ENCODE data around the gene TTC13. TPM values are rescaled to one million over a fixed set of nuclear protein-coding genes. Genes with fewer than 3 reads are reported as not detected.
A peak's percentile ranks its signal among the peaks of the same experiment; 100 is the strongest.

TTC13 gene
- polyA plus RNA-seq, 3 donors: 9.2 to 24.4 (median 10.8) TPM

DNA sequence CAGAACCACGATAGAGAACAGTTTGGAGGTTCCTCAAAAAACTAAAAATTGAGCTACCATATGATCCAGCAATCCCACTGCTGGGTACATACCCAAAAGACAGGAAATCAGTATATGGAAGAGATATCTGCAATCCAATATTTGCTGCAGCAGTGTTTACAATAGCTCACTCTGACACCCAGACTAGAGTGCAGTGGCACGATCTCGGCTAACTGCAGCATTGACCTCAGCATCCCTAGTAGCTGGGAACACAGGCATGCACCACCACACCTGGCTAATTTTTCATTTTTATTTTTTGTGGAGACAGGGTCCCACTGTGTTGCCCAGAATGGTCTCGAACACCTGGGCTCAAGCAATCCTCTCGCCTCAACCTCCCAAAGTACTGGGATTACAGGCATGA lies 13.1 kb downstream of the TTC13 start:
- H3K27me3 Mint-ChIP-seq (ENCODE audit: low read depth in 3 of 3): no peaks in the 10 kb centered on the region
- H4K20me1 ChIP-seq (ENCODE audit: insufficient read depth, low read length): peaks cover 77% of the 10 kb centered on the region
- peaks cover 2 to 25% of the 10 kb centered on the region in 2 donors for H3K36me3 ChIP-seq (replicated peaks in 1 of 2; ENCODE audit: control insufficient read depth in 1 of 2, insufficient read depth in 2 of 2, low read length in 2 of 2)
- H3K27ac ChIP-seq (ENCODE audit: low read depth in 1 of 2, low read length in 2 of 2): no peak overlapping the region
- WGBS (ENCODE audit: insufficient coverage): 100% methylated on average over 2 of the region's 5 CpGs
- no peak overlapping the region for H3K9ac ChIP-seq (ENCODE audit: insufficient read depth, low read length, poor library complexity, severe bottlenecking)
- H3K4me2 ChIP-seq (replicated peaks; ENCODE audit: extremely low read depth, low read length, poor library complexity, severe bottlenecking): no peak overlapping the region
- intact Hi-C loops (cut with micrococcal nuclease): no loop called here
- H3K4me1 Mint-ChIP-seq: peaks cover 17% of the 10 kb centered on the region
- TF ChIP-seq, protein P1, sequence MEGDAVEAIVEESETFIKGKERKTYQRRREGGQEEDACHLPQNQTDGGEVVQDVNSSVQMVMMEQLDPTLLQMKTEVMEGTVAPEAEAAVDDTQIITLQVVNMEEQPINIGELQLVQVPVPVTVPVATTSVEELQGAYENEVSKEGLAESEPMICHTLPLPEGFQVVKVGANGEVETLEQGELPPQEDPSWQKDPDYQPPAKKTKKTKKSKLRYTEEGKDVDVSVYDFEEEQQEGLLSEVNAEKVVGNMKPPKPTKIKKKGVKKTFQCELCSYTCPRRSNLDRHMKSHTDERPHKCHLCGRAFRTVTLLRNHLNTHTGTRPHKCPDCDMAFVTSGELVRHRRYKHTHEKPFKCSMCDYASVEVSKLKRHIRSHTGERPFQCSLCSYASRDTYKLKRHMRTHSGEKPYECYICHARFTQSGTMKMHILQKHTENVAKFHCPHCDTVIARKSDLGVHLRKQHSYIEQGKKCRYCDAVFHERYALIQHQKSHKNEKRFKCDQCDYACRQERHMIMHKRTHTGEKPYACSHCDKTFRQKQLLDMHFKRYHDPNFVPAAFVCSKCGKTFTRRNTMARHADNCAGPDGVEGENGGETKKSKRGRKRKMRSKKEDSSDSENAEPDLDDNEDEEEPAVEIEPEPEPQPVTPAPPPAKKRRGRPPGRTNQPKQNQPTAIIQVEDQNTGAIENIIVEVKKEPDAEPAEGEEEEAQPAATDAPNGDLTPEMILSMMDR (IDR thresholded peaks at IDR 0.05): no peak
- peaks cover 35% of the 10 kb centered on the region for H3K79me2 ChIP-seq (ENCODE audit: insufficient read depth, low read length)
- no peak overlapping the region for H3K4me3 ChIP-seq (replicated peaks in 1 of 3; ENCODE audit: low read depth in 2 of 3, low read length in 3 of 3)
- H3K4me1 ChIP-seq (ENCODE audit: control insufficient read depth in 1 of 2, insufficient read depth in 2 of 2, low read length in 2 of 2): peaks cover 0 to 5% of the 10 kb centered on the region in 2 donors
- no peak overlapping the region for H2AFZ ChIP-seq (ENCODE audit: insufficient read depth, low read depth, low read length, poor library complexity, severe bottlenecking)
- no peaks in the 10 kb centered on the region for H3K27me3 ChIP-seq (ENCODE audit: control insufficient read depth in 2 of 2, insufficient read depth in 2 of 2, low read length in 2 of 2)
- no peaks in the 10 kb centered on the region for H3K9me3 Mint-ChIP-seq
- no peaks in the 10 kb centered on the region for H3K9me3 ChIP-seq (replicated peaks in 1 of 2; ENCODE audit: control insufficient read depth in 1 of 2, insufficient read depth in 1 of 2, low read length in 2 of 2)
- DNase-seq: no peak
- H3K4me3 Mint-ChIP-seq: no peak overlapping the region
- H3K27ac Mint-ChIP-seq: no peak overlapping the region
- H3K36me3 Mint-ChIP-seq: peaks cover 27 to 29% of the 10 kb centered on the region in 2 donors

DNA sequence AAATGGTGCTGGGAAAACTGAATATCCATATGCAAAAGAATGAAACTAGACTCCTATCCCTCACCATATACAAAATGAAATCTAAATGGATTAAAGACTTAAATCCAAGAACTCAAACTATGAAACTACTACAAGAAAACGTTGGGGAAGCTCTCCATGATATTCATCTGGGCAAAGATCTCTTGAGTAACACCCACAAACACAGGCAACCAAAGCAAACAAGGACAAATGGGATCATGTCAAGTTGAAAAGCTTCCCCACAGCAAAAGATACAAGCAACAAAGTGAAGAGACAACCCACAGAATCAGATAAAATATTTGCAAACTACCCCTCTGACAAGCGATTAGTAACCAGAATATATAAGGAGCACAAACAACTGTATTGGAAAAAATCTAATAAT lies 13.8 kb downstream of the TTC13 start:
- H3K9ac ChIP-seq (ENCODE audit: insufficient read depth, low read length, poor library complexity, severe bottlenecking): no peak overlapping the region
- Mint-ChIP-seq H3K27me3 (ENCODE audit: low read depth in 3 of 3) (no peaks in the 10 kb centered on the region), H3K27ac (peak overlapping the region in 2 of 7 donors; percentile 10 to 37), H3K36me3 (peaks cover 27 to 30% of the 10 kb centered on the region in 2 donors), H3K4me3 (no peak overlapping the region), H3K4me1 (peaks cover 17% of the 10 kb centered on the region), H3K9me3 (no peaks in the 10 kb centered on the region)
- intact Hi-C loops (cut with micrococcal nuclease): no loop called here
- H2AFZ ChIP-seq (ENCODE audit: insufficient read depth, low read depth, low read length, poor library complexity, severe bottlenecking): no peak overlapping the region
- peaks cover 0 to 5% of the 10 kb centered on the region in 2 donors for H3K4me1 ChIP-seq (ENCODE audit: control insufficient read depth in 1 of 2, insufficient read depth in 2 of 2, low read length in 2 of 2)
- no peak overlapping the region for H3K4me2 ChIP-seq (replicated peaks; ENCODE audit: extremely low read depth, low read length, poor library complexity, severe bottlenecking)
- H4K20me1 ChIP-seq (ENCODE audit: insufficient read depth, low read length): peaks cover 77% of the 10 kb centered on the region
- H3K79me2 ChIP-seq (ENCODE audit: insufficient read depth, low read length): peaks cover 29% of the 10 kb centered on the region
- 14% methylated on average over 1 of the region's 2 CpGs for WGBS (ENCODE audit: insufficient coverage)
- TF ChIP-seq, protein P1 (IDR thresholded peaks at IDR 0.05): no peak
- no peak for DNase-seq
- no peaks in the 10 kb centered on the region for H3K27me3 ChIP-seq (ENCODE audit: control insufficient read depth in 2 of 2, insufficient read depth in 2 of 2, low read length in 2 of 2)
- H3K4me3 ChIP-seq (replicated peaks in 1 of 3; ENCODE audit: low read depth in 2 of 3, low read length in 3 of 3): no peak overlapping the region
- peaks cover 8 to 25% of the 10 kb centered on the region in 2 donors for H3K36me3 ChIP-seq (replicated peaks in 1 of 2; ENCODE audit: control insufficient read depth in 1 of 2, insufficient read depth in 2 of 2, low read length in 2 of 2)
- no peaks in the 10 kb centered on the region for H3K9me3 ChIP-seq (replicated peaks in 1 of 2; ENCODE audit: control insufficient read depth in 1 of 2, insufficient read depth in 1 of 2, low read length in 2 of 2)
- H3K27ac ChIP-seq (ENCODE audit: low read depth in 1 of 2, low read length in 2 of 2): no peak overlapping the region

Measured in CD14-positive monocyte (primary cell).